H1 (cell line): ENCODE measurements around the gene RAB7B. TPM values are rescaled to one million over a fixed set of nuclear protein-coding genes. Genes with fewer than 3 reads are reported as not detected.

ENCODE experiments used
- CTCF ChIA-PET: fragments of 300-600 bp; sonication (Branson Sonifier 250); formaldehyde crosslinking; loops from one replicate; lab custom pipeline; 2021; ENCODE audit not compliant: partially characterized antibody; lab: Charles Lee
- POLR2A ChIA-PET: fragments of 300-600 bp; sonication (Branson Sonifier 250); formaldehyde crosslinking; loops from one replicate; lab custom pipeline; 2021; ENCODE audit warnings: inconsistent platforms; ENCODE audit not compliant: partially characterized antibody; lab: Charles Lee
- DNase-seq, 2 experiments: peaks; one replicate each; pipeline versions ENCODE4 v3.0.0 to v3.0.0-alpha.2; 2010 to 2022; ENCODE audit warnings: low spot score in 2 of 2, low read depth in 1 of 2, mixed read lengths in 1 of 2
- FAIRE-seq: peaks from 2 replicates; lab custom pipeline; 2011; peaks lifted over from hg19 to GRCh38; lab: Jason Lieb, UNC
- H2AFZ ChIP-seq: 2 replicates; pipeline ENCODE4 v1.8.1; 2012; ENCODE audit warnings: low read length, inconsistent platforms
- H2AK5ac ChIP-seq: 2 replicates; pipeline ENCODE4 v1.6.1; 2013; ENCODE audit warnings: low read depth, low read length
- H2BK120ac ChIP-seq: replicated peaks from 2 replicates; pipeline ENCODE3; 2013; ENCODE audit warnings: low read depth, low read length, inconsistent platforms
- H2BK12ac ChIP-seq: 2 replicates; pipeline ENCODE4 v1.6.1; 2013; ENCODE audit warnings: low read depth, low read length
- H2BK15ac ChIP-seq: 2 replicates; pipeline ENCODE4 v1.6.1; 2013; ENCODE audit warnings: low read length
- H2BK20ac ChIP-seq: 2 replicates; pipeline ENCODE4 v1.6.1; 2013; ENCODE audit warnings: low read length
- H2BK5ac ChIP-seq: 2 replicates; pipeline ENCODE4 v1.6.1; 2013; ENCODE audit warnings: low read depth, low read length
- H3K14ac ChIP-seq: 2 replicates; pipeline ENCODE4 v1.6.1; 2013; ENCODE audit warnings: inconsistent platforms; ENCODE audit not compliant: insufficient read length
- H3K18ac ChIP-seq: 2 replicates; pipeline ENCODE4 v1.6.1; 2013; ENCODE audit warnings: low read length; ENCODE audit errors: extremely low read depth
- H3K23ac ChIP-seq: 2 replicates; pipeline ENCODE4 v1.6.1; 2013; ENCODE audit warnings: inconsistent platforms; ENCODE audit not compliant: insufficient read length
- H3K23me2 ChIP-seq: 2 replicates; pipeline ENCODE4 v1.6.1; 2013; ENCODE audit warnings: low read depth, low read length
- H3K27ac ChIP-seq: 2 replicates; pipeline ENCODE4 v1.6.1; 2011; ENCODE audit warnings: low read depth, low read length, inconsistent platforms
- H3K27me3 ChIP-seq, 4 experiments: replicated peaks in 1 of 4; 1 replicate in 1 of 4; 2 replicates in 3 of 4; pipeline versions ENCODE4 v1.6.1 to v1.8.1; 2011 to 2013; ENCODE audit warnings: low read length in 3 of 4, mild to moderate bottlenecking in 3 of 4, inconsistent platforms in 2 of 4, mixed read lengths in 2 of 4, moderate library complexity in 1 of 4; ENCODE audit not compliant: control insufficient read depth in 3 of 4, insufficient read depth in 3 of 4; ENCODE audit errors: extremely low read depth in 1 of 4
- H3K36me3 ChIP-seq, 4 experiments: 2 replicates each; pipeline versions ENCODE4 v1.6.1 to v1.8.1; 2011 to 2013; ENCODE audit warnings: mild to moderate bottlenecking in 4 of 4, low read length in 3 of 4, moderate library complexity in 2 of 4, control low read depth in 1 of 4, inconsistent platforms in 1 of 4; ENCODE audit not compliant: insufficient read depth in 4 of 4, control insufficient read depth in 2 of 4
- H3K4ac ChIP-seq: replicated peaks from 2 replicates; pipeline ENCODE3; 2013; ENCODE audit warnings: low read length, low read depth, mixed read lengths, inconsistent platforms; ENCODE audit not compliant: insufficient read length
- H3K4me1 ChIP-seq, 4 experiments: replicated peaks in 1 of 4; 1 replicate in 1 of 4; 2 replicates in 3 of 4; pipeline versions ENCODE4 v1.6.1 to v1.8.1; 2011 to 2013; ENCODE audit warnings: low read length in 3 of 4, inconsistent platforms in 2 of 4, mixed read lengths in 1 of 4; ENCODE audit not compliant: insufficient read depth in 4 of 4, control insufficient read depth in 3 of 4
- H3K4me2 ChIP-seq, 2 experiments: 2 replicates each; pipeline versions ENCODE4 v1.6.1 to v1.8.1; 2011 to 2013; ENCODE audit warnings: low read depth in 2 of 2, low read length in 2 of 2, control low read depth in 1 of 2, inconsistent platforms in 1 of 2, mild to moderate bottlenecking in 1 of 2; ENCODE audit not compliant: insufficient read depth in 1 of 2
- H3K4me3 ChIP-seq, 4 experiments: fragments of 200-600, 300-600 bp in 1 of 4; sonication (generic), shearing (Covaris generic), sonication (Bioruptor Twin) in 1 of 4; 2 replicates each; pipeline versions ENCODE4 v1.5.1 to v1.8.1; 2011 to 2016; ENCODE audit warnings: low read length in 4 of 4, low read depth in 3 of 4, control low read depth in 2 of 4, inconsistent platforms in 2 of 4, mild to moderate bottlenecking in 2 of 4, mixed read lengths in 1 of 4, moderate library complexity in 1 of 4; ENCODE audit not compliant: insufficient read depth in 2 of 4; ENCODE audit errors: extremely low read depth in 1 of 4
- H3K56ac ChIP-seq: replicated peaks from 2 replicates; pipeline ENCODE3; 2013; ENCODE audit warnings: low read depth, mild to moderate bottlenecking, mixed read lengths, low read length, inconsistent platforms; ENCODE audit not compliant: insufficient read length
- H3K79me1 ChIP-seq: 2 replicates; pipeline ENCODE4 v1.6.1; 2013; ENCODE audit warnings: low read depth, low read length, control low read depth
- H3K79me2 ChIP-seq, 2 experiments: 2 replicates each; pipeline versions ENCODE4 v1.6.1 to v1.8.1; 2012 to 2013; ENCODE audit warnings: low read length in 2 of 2, mild to moderate bottlenecking in 2 of 2, inconsistent platforms in 1 of 2; ENCODE audit not compliant: insufficient read depth in 2 of 2, control insufficient read depth in 1 of 2
- H3K9ac ChIP-seq, 4 experiments: replicated peaks in 1 of 4; 1 replicate in 1 of 4; 2 replicates in 3 of 4; pipeline versions ENCODE4 v1.6.1 to v1.8.1; 2011 to 2013; ENCODE audit warnings: low read depth in 3 of 4, low read length in 3 of 4, control low read depth in 2 of 4, mild to moderate bottlenecking in 2 of 4, moderate library complexity in 2 of 4, inconsistent platforms in 1 of 4; ENCODE audit errors: extremely low read depth in 1 of 4
- H3K9me3 ChIP-seq, 2 experiments: 2 replicates each; pipeline versions ENCODE4 v1.6.1 to v1.8.1; 2012 to 2013; ENCODE audit warnings: mild to moderate bottlenecking in 2 of 2, moderate library complexity in 2 of 2, control low read depth in 1 of 2, inconsistent platforms in 1 of 2, low read depth in 1 of 2, low read length in 1 of 2, mixed read lengths in 1 of 2; ENCODE audit not compliant: insufficient read depth in 2 of 2
- H4K20me1 ChIP-seq, 2 experiments: replicated peaks in 1 of 2; 2 replicates each; pipeline versions ENCODE3 to v1.8.1; 2011 to 2013; ENCODE audit warnings: inconsistent platforms in 2 of 2, low read length in 2 of 2, mild to moderate bottlenecking in 1 of 2; ENCODE audit not compliant: insufficient read depth in 2 of 2, control insufficient read depth in 1 of 2
- H4K5ac ChIP-seq: 2 replicates; pipeline ENCODE4 v1.6.1; 2013; ENCODE audit warnings: low read length, low read depth, mixed read lengths, inconsistent platforms; ENCODE audit not compliant: insufficient read length
- H4K8ac ChIP-seq: 2 replicates; pipeline ENCODE4 v1.8.0; 2013; ENCODE audit warnings: mild to moderate bottlenecking, moderate library complexity, low read length, inconsistent platforms; ENCODE audit not compliant: insufficient read depth; ENCODE audit errors: extremely low read depth
- H4K91ac ChIP-seq: replicated peaks from 2 replicates; pipeline ENCODE3; 2013; ENCODE audit warnings: low read length, mixed read lengths, inconsistent platforms; ENCODE audit not compliant: insufficient read length
- BACH1 ChIP-seq: IDR thresholded peaks from 2 replicates; pipeline ENCODE4 v1.6.1; 2012; ENCODE audit warnings: low read length, improper control_type of control experiment
- BCL11A ChIP-seq, 2 experiments: IDR thresholded peaks; one replicate each; pipeline ENCODE4 v1.6.1; 2011; ENCODE audit warnings: low read depth in 2 of 2, low read length in 2 of 2, mild to moderate bottlenecking in 2 of 2
- CREB1 ChIP-seq: IDR thresholded peaks from 2 replicates; pipeline ENCODE4 v1.6.1; 2012; ENCODE audit warnings: inconsistent platforms
- EGR1 ChIP-seq: IDR thresholded peaks from 2 replicates; pipeline ENCODE4 v1.6.1; 2011; ENCODE audit warnings: low read depth, low read length, borderline replicate concordance
- GTF2F1 ChIP-seq: IDR thresholded peaks from 2 replicates; pipeline ENCODE4 v1.6.1; 2012; ENCODE audit warnings: low read depth, low read length, improper control_type of control experiment, borderline replicate concordance
- HDAC6 ChIP-seq: IDR thresholded peaks from one replicate; pipeline ENCODE4 v1.7.1; 2012; ENCODE audit warnings: low read depth, mild to moderate bottlenecking, inconsistent platforms, low read length, moderate library complexity
- KDM1A ChIP-seq: fragments of 200-600, 300-600 bp; sonication (generic); IDR thresholded peaks from 2 replicates; pipeline ENCODE4 v1.7.1; 2016; ENCODE audit warnings: mild to moderate bottlenecking, low read length, borderline replicate concordance
- KDM5A ChIP-seq: fragments of 200-600 bp; IDR thresholded peaks from 2 replicates; pipeline ENCODE4 v1.7.1; 2012; ENCODE audit warnings: mild to moderate bottlenecking, low read length, inconsistent platforms, mixed read lengths
- SAP30 ChIP-seq: fragments of 300-600 bp; sonication (generic); IDR thresholded peaks from 2 replicates; pipeline ENCODE4 v1.7.1; 2012; ENCODE audit warnings: low read length, moderate library complexity, mild to moderate bottlenecking, inconsistent platforms; ENCODE audit not compliant: insufficient read depth, insufficient replicate concordance
- SP4 ChIP-seq: IDR thresholded peaks from 2 replicates; pipeline ENCODE4 v1.6.1; 2012; ENCODE audit warnings: low read length, inconsistent platforms
- WGBS, 2 experiments: shearing (Covaris generic) in 1 of 2; methylation state at CpG; one replicate each; pipeline versions ENCODE4 v1.1.6 to v1.1.7; 2013 to 2015; ENCODE audit warnings: low lambda C conversion rate in 2 of 2, mixed read lengths in 2 of 2, inconsistent platforms in 1 of 2, low coverage in 1 of 2, missing lambda C conversion rate in 1 of 2; ENCODE audit not compliant: insufficient replicate concordance in 2 of 2, insufficient coverage in 1 of 2, insufficient read length in 1 of 2; ENCODE audit errors: extremely low coverage in 1 of 2, missing lambda C conversion rate in 1 of 2; 5-methylcytosine and 5-hydroxymethylcytosine counted together
- polyA plus RNA-seq, 7 experiments: library from polyadenylated mRNA; depleted of rRNA in 3 of 7; stranded (reverse) in 5 of 7; unstranded in 2 of 7; fragments of >200 nt in 5 of 7; fragments of 200-250 nt in 2 of 7; gene quantifications; 1 replicate in 5 of 7; 2 replicates in 1 of 7; 4 replicates in 1 of 7; pipeline versions ENCODE4 v1.2.1 to v1.2.3, GENCODE V29; 2011 to 2013; ENCODE audit warnings: missing spikeins in 2 of 7, mixed read lengths in 2 of 7
- total RNA-seq: library from RNA; stranded (reverse); fragmentation: NEBNext Ultra II Directional; extraction: Animal tissue kit (Norgen Biotek cat#: 25700); gene quantifications from 2 replicates; pipeline ENCODE4 v1.2.1, GENCODE V29; 2021

The RAB7B gene
- total and polyA plus RNA-seq, 2 of the 8 experiments (the other 6 are each of a cell fraction or from before 2014, with no cell fraction given): 0.05 TPM; not detected in 1

DNA sequence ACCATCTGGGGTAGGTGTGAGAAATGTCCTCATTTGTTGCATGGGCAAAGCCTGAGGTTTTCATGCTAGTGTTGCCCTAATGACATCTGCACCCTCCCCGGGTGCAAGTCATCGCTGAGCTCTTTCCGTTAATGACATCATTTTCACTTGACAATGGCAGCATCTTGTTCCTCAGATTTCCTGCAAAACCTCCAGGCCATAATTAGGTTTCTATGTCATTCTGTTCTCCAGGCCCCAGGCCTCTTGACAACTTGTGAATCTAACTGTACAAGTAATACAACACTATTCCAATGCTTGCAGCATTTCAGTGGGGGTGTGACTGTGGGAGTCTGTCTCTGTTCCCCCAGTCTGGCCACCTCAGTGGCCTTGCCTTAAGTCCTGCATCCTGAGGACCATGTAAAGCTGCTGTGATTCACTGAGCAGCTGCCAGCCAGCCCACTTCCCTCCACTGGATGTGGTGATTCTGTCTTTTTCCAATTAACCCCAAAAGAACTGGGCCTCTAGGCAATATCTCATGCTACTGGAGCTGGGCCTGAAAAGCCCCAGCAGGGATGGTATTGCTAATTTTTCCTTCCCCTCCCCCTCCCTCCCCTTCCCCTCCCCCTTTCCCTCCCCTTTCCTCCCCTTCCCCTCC, 22.8 kb downstream of the RAB7B start:
- Histone ChIP-seq H3K4me1 (no peaks in the 10 kb centered on the region; a peak in 1 of 7 replicates), H2AFZ (no peak overlapping the region), H3K18ac (no peak overlapping the region), H2BK15ac (no peak overlapping the region), H2BK5ac (no peak overlapping the region), H3K23ac (no peak overlapping the region), H3K79me2 (no peaks in the 10 kb centered on the region), H3K4me2 (no peak overlapping the region), H3K27me3 (no peaks in the 10 kb centered on the region), H3K27ac (no peak overlapping the region), H2BK120ac (no peak overlapping the region), H3K56ac (no peak overlapping the region), H4K91ac (no peak overlapping the region), H3K4ac (no peak overlapping the region), H4K8ac (no peak overlapping the region), H2AK5ac (no peak overlapping the region), H3K36me3 (no peaks in the 10 kb centered on the region), H3K79me1 (no peaks in the 10 kb centered on the region), H3K23me2 (no peaks in the 10 kb centered on the region), H3K9ac (no peak overlapping the region), H4K20me1 (no peaks in the 10 kb centered on the region), H2BK12ac (no peak overlapping the region), H2BK20ac (no peak overlapping the region), H3K9me3 (no peaks in the 10 kb centered on the region), H4K5ac (no peak overlapping the region), H3K14ac (no peak overlapping the region), H3K4me3 (no peak overlapping the region)
- no peak for DNase-seq
- CTCF ChIA-PET: interaction anchor here (0.6 to 13.6 kb wide), 12 partner anchors 9 to 188 kb away, joined by 3 to 394 read pairs (median 4); no protein-coding TSS in a partner anchor
- 93% methylated on average over 3 of the region's 3 CpGs; no CpG with 5 or more reads in 1 of the 2 experiments for WGBS, 2 experiments
- no peak for TF ChIP-seq SAP30
- TF ChIP-seq EGR1: no peak
- TF ChIP-seq BCL11A (IDR thresholded peaks at IDR 0.05; ENCODE audit: low read depth in 2 of 2, low read length in 2 of 2): no peak
- no peak for TF ChIP-seq GTF2F1
- no peak for TF ChIP-seq CREB1
- TF ChIP-seq KDM5A: no peak
- TF ChIP-seq SP4: no peak
- no peak for TF ChIP-seq KDM1A
- TF ChIP-seq HDAC6: no peak
- no peak for TF ChIP-seq BACH1
- FAIRE-seq: no peak
- POLR2A ChIA-PET: no interaction called here
